Measurements from ENCODE around the gene KNOP1.

DNA sequence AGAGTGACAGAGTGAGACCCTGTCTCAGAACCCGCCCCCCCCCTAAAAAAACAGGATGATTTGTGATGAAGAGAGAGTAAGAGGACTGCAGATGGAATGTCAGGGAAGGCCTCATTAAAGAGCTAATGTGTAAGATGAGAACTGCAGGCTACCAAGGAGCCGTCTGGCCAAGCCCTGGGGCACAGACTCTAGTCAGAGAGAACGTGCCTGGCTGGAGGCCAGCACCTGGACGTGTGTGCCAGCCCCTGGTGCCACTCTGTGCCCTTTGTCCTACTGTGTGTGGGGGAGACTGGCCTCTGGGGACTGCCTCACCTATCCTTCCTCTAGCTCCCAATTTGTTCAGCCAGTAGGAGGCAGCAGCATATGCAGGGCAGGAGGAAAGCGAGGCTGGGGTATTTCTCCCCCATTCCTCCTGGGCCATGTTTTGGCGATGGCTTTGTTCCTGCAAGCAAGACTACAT lies 37.1 kb downstream of the KNOP1 start:
- TF ChIP-seq POLR2A (IDR thresholded peaks at IDR 0.05; ENCODE audit: low read length) (no peak), GATA1 (IDR thresholded peaks at IDR 0.05; ENCODE audit: low read depth, low read length) (no peak)

Data from erythroblast (primary cell).